ENCODE data around the gene HOXD9. TPM values are rescaled to one million over a fixed set of nuclear protein-coding genes. Genes with fewer than 3 reads are reported as not detected.

The HOXD9 gene
- total RNA-seq (ENCODE audit: low replicate concordance), result not detected in 2 replicates

GRCh38 chr2:176122683-176123410 lies at the start of gene HOXD9:
HOXD9 (plus strand) TSS chr2:176122719; CDS start chr2:176122769, 50 bp downstream.
- Histone ChIP-seq H3K27me3 (peaks cover 100% of the 10 kb centered on the region), H3K4me1 (no peaks in the 10 kb centered on the region), H3K9me3 (ENCODE audit: low read depth) (no peaks in the 10 kb centered on the region), H3K36me3 (no peaks in the 10 kb centered on the region), H3K9ac (no peak within 1 kb of the TSS), H3K79me2 (ENCODE audit: low read depth) (no peaks in the 10 kb centered on the region), H3F3A (ENCODE audit: low read depth) (peaks cover 2% of the 10 kb centered on the region), H2AFZ (replicated peaks) (peak within 1 kb of the TSS; percentile 68), H4K20me1 (ENCODE audit: low read depth) (peaks cover 86% of the 10 kb centered on the region), H3K4me2 (peak within 1 kb of the TSS; percentile 79), H3K4me3 (peak within 1 kb of the TSS; percentile 42), H3K27ac (no peak within 1 kb of the TSS)
- Mint-ChIP-seq H3K9me3 (peaks cover 9% of the 10 kb centered on the region), H3K4me1 (peaks cover 5% of the 10 kb centered on the region), H3K27me3 (ENCODE audit: insufficient read depth, low read depth) (peaks cover 86% of the 10 kb centered on the region), H3K4me3 (peak within 1 kb of the TSS; percentile 81), H3K27ac (no peak within 1 kb of the TSS), H3K36me3 (peaks cover 3% of the 10 kb centered on the region)
- TF ChIP-seq EZH2 (IDR thresholded peaks at IDR 0.05) (peak; percentile 73), CTCF (IDR thresholded peaks at IDR 0.05) (no peak), EZH2phosphoT487 (IDR thresholded peaks at IDR 0.05) (peak; percentile 79)
- DNase-seq (ENCODE audit: low spot score), result peak; percentile 67

- Histone ChIP-seq H2AFZ (replicated peaks) (no peak overlapping the region), H3K4me1 (no peaks in the 10 kb centered on the region), H3K4me3 (no peak overlapping the region), H3K9ac (no peak overlapping the region), H3K79me2 (ENCODE audit: low read depth) (no peaks in the 10 kb centered on the region), H3K36me3 (no peaks in the 10 kb centered on the region), H3K27ac (no peak overlapping the region), H3F3A (ENCODE audit: low read depth) (peaks cover 3% of the 10 kb centered on the region), H4K20me1 (ENCODE audit: low read depth) (peaks cover 70% of the 10 kb centered on the region), H3K4me2 (no peak overlapping the region), H3K9me3 (ENCODE audit: low read depth) (no peaks in the 10 kb centered on the region), H3K27me3 (peaks cover 100% of the 10 kb centered on the region)
- Mint-ChIP-seq H3K36me3 (no peaks in the 10 kb centered on the region), H3K9me3 (peaks cover 5% of the 10 kb centered on the region), H3K4me1 (peaks cover 6% of the 10 kb centered on the region), H3K4me3 (no peak overlapping the region), H3K27me3 (ENCODE audit: insufficient read depth, low read depth) (peaks cover 90% of the 10 kb centered on the region), H3K27ac (no peak overlapping the region)
- peak; percentile 70 for TF ChIP-seq EZH2phosphoT487 (IDR thresholded peaks at IDR 0.05)
- peak; percentile 91 for TF ChIP-seq EZH2 (IDR thresholded peaks at IDR 0.05)
- no peak for TF ChIP-seq CTCF (IDR thresholded peaks at IDR 0.05)
- peak; percentile 50 for DNase-seq (ENCODE audit: low spot score)
Observed at GRCh38 chr2:176072951-176073904, 49.3 kb upstream of the HOXD9 start.

GRCh38 chr2:176074919-176075425 lies 47.5 kb upstream of the HOXD9 start:
- Histone ChIP-seq H2AFZ (replicated peaks) (no peak overlapping the region), H3K9ac (no peak overlapping the region), H3K4me1 (no peaks in the 10 kb centered on the region), H3K36me3 (no peaks in the 10 kb centered on the region), H4K20me1 (ENCODE audit: low read depth) (peaks cover 69% of the 10 kb centered on the region), H3K27ac (no peak overlapping the region), H3K4me2 (no peak overlapping the region), H3K4me3 (no peak overlapping the region), H3K9me3 (ENCODE audit: low read depth) (no peaks in the 10 kb centered on the region), H3K27me3 (peaks cover 100% of the 10 kb centered on the region), H3K79me2 (ENCODE audit: low read depth) (no peaks in the 10 kb centered on the region), H3F3A (ENCODE audit: low read depth) (peaks cover 17% of the 10 kb centered on the region)
- Mint-ChIP-seq H3K9me3 (peaks cover 5% of the 10 kb centered on the region), H3K36me3 (no peaks in the 10 kb centered on the region), H3K27me3 (ENCODE audit: insufficient read depth, low read depth) (peaks cover 88% of the 10 kb centered on the region), H3K27ac (no peak overlapping the region), H3K4me3 (no peak overlapping the region), H3K4me1 (peaks cover 6% of the 10 kb centered on the region)
- DNase-seq (ENCODE audit: low spot score), result no peak
- TF ChIP-seq EZH2phosphoT487 (IDR thresholded peaks at IDR 0.05) (peak; percentile 59), CTCF (IDR thresholded peaks at IDR 0.05) (no peak), EZH2 (IDR thresholded peaks at IDR 0.05) (peak; percentile 26)

All from neural progenitor cell (in vitro differentiated cells).